PC-3 (cell line): ENCODE data around the gene CLASP1. TPM values are rescaled to one million over a fixed set of nuclear protein-coding genes. Genes with fewer than 3 reads are reported as not detected.

Experiments
- ATAC-seq: fragments of 200-7000 bp; cut with Tn5 transposase; 2 replicates; pipeline ENCODE4 v1.9.1; 2020; ENCODE audit warnings: mild to moderate bottlenecking, moderate library complexity
- BruUV-seq: library from RNA; stranded (reverse); fragments of 400-500 nt; replicated peaks from 2 replicates; lab custom pipeline; 2021; lab: Mats Ljungman, UMichigan
- CTCF ChIA-PET: fragments of 300-600 bp; sonication (Branson Sonifier 250); formaldehyde crosslinking; loops from one replicate; lab custom pipeline; 2022; ENCODE audit warnings: antibody characterized with exemption; lab: Charles Lee
- POLR2A ChIA-PET: fragments of 300-600 bp; sonication (Branson Sonifier 250); formaldehyde crosslinking; loops from one replicate; lab custom pipeline; 2022; ENCODE audit warnings: antibody characterized with exemption; ENCODE audit not compliant: unreplicated experiment; lab: Charles Lee
- DNase-seq: peaks from one replicate; pipeline ENCODE4 v3.0.0-alpha.2; 2015
- H2AFZ ChIP-seq: fragments of 300-600 bp; sonication (generic); 2 replicates; pipeline ENCODE4 v1.6.0; 2016; ENCODE audit warnings: antibody characterized with exemption, low read length
- H3F3A ChIP-seq: fragments of 300-600 bp; sonication (generic); one replicate; pipeline ENCODE4 v1.6.0; 2017; ENCODE audit warnings: antibody characterized with exemption, low read length, control low read depth, mild to moderate bottlenecking; ENCODE audit not compliant: unreplicated experiment
- H3K27ac ChIP-seq: fragments of 300-600 bp; sonication (generic); 2 replicates; pipeline ENCODE4 v1.5.1; 2016; ENCODE audit warnings: mild to moderate bottlenecking, low read length
- H3K27me3 ChIP-seq: fragments of 300-600 bp; sonication (generic); 2 replicates; pipeline ENCODE4 v1.6.1; 2016; ENCODE audit warnings: low read length, mixed read lengths
- H3K36me3 ChIP-seq: fragments of 300-600 bp; sonication (generic); 2 replicates; pipeline ENCODE4 v1.6.1; 2016; ENCODE audit warnings: low read depth, mixed run types, low read length, mixed read lengths
- H3K4me1 ChIP-seq: fragments of 300-600 bp; sonication (generic); 2 replicates; pipeline ENCODE4 v1.5.1; 2016; ENCODE audit warnings: low read length; ENCODE audit not compliant: insufficient read depth
- H3K4me2 ChIP-seq: fragments of 300-600 bp; sonication (generic); 2 replicates; pipeline ENCODE4 v1.6.0; 2016; ENCODE audit warnings: low read length
- H3K4me3 ChIP-seq: fragments of 300-600 bp; sonication (generic); 2 replicates; pipeline ENCODE4 v1.5.1; 2016; ENCODE audit warnings: mild to moderate bottlenecking, low read length, mixed read lengths
- H3K79me2 ChIP-seq: fragments of 300-600 bp; sonication (generic); 2 replicates; pipeline ENCODE4 v1.6.1; 2017; ENCODE audit warnings: low read length, mixed read lengths
- H3K9ac ChIP-seq: fragments of 300-600 bp; sonication (generic); 2 replicates; pipeline ENCODE4 v1.6.0; 2016; ENCODE audit warnings: mild to moderate bottlenecking, low read length
- H3K9me2 ChIP-seq: fragments of 300-600 bp; sonication (generic); replicated peaks from 2 replicates; pipeline ENCODE4 v1.6.1; 2016; ENCODE audit warnings: mixed run types, low read length, mixed read lengths
- H3K9me3 ChIP-seq: fragments of 300-600 bp; sonication (generic); 2 replicates; pipeline ENCODE4 v1.6.1; 2016; ENCODE audit warnings: low read length, mixed read lengths
- H4K20me1 ChIP-seq: fragments of 300-600 bp; sonication (generic); 2 replicates; pipeline ENCODE4 v1.6.1; 2016; ENCODE audit warnings: low read length, mixed read lengths
- EZH2 ChIP-seq: fragments of 300-600 bp; sonication (generic); IDR thresholded peaks from one replicate; pipeline ENCODE4 v1.6.1; 2017; ENCODE audit warnings: antibody characterized with exemption, mild to moderate bottlenecking, low read length; ENCODE audit not compliant: unreplicated experiment
- EZH2phosphoT487 ChIP-seq: fragments of 300-600 bp; sonication (generic); IDR thresholded peaks from 2 replicates; pipeline ENCODE4 v1.6.1; 2018; ENCODE audit warnings: mild to moderate bottlenecking, antibody characterized with exemption, low read length, borderline replicate concordance
- intact Hi-C: fragments of 100-400 bp; cut with micrococcal nuclease; formaldehyde crosslinking; loops from 2 replicates; pipeline ENCODE4 v1.9.0; 2023
- total RNA-seq: library from RNA; depleted of rRNA; stranded (reverse); fragments of >200 nt; gene quantifications from 2 replicates; pipeline ENCODE4 v1.2.3, GENCODE V29; 2014
- TF ChIP-seq, protein P1 (sequence below): fragments of 300-600 bp; sonication (generic); conservative IDR thresholded peaks from 2 replicates; pipeline ENCODE4 v1.5.1; 2017; ENCODE audit warnings: antibody characterized with exemption, low read depth, mild to moderate bottlenecking, low read length

The CLASP1 gene
- total RNA-seq, 1 experiment from 2014 or later = 24.3 TPM

DNA sequence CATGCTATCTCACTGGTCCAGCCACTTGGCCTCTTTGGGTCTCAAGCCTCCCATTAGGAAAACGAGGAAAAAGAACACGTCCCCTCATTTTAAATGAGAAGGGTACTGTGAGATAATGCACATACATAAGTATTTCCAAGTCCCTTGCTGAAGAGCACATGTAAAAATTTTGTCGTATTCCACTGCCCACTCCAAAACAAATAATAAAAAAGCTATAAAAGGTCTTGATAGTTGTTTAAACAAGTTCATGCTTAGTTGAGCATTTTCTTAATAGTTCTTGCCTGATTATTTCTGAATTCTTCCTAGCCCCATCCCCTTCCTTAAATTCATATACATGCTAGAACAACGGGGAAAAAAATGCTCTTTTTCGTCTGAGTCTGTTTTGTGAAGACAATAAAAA, 228.8 kb downstream of the CLASP1 start:
- Histone ChIP-seq H4K20me1 (no peaks in the 10 kb centered on the region), H3K9ac (no peak overlapping the region), H2AFZ (no peak overlapping the region), H3K4me1 (no peaks in the 10 kb centered on the region), H3K27ac (no peak overlapping the region), H3K36me3 (peaks cover 13% of the 10 kb centered on the region; the same call in 1 of the 2 replicates), H3K4me2 (no peak overlapping the region), H3K79me2 (no peaks in the 10 kb centered on the region), H3K4me3 (no peak overlapping the region), H3K27me3 (no peaks in the 10 kb centered on the region), H3K9me3 (no peaks in the 10 kb centered on the region), H3F3A (no peaks in the 10 kb centered on the region), H3K9me2 (no peaks in the 10 kb centered on the region)
- TF ChIP-seq EZH2 (no peak), EZH2phosphoT487 (no peak)
- TF ChIP-seq, protein P1, sequence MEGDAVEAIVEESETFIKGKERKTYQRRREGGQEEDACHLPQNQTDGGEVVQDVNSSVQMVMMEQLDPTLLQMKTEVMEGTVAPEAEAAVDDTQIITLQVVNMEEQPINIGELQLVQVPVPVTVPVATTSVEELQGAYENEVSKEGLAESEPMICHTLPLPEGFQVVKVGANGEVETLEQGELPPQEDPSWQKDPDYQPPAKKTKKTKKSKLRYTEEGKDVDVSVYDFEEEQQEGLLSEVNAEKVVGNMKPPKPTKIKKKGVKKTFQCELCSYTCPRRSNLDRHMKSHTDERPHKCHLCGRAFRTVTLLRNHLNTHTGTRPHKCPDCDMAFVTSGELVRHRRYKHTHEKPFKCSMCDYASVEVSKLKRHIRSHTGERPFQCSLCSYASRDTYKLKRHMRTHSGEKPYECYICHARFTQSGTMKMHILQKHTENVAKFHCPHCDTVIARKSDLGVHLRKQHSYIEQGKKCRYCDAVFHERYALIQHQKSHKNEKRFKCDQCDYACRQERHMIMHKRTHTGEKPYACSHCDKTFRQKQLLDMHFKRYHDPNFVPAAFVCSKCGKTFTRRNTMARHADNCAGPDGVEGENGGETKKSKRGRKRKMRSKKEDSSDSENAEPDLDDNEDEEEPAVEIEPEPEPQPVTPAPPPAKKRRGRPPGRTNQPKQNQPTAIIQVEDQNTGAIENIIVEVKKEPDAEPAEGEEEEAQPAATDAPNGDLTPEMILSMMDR = no peak
- peak; percentile 58 for ATAC-seq
- intact Hi-C loops = no loop called here
- no TSS peak for BruUV-seq
- ChIA-PET POLR2A (interaction anchor here (0.6 kb wide), 1 partner anchor 56 kb away, joined by 3 read pairs; no protein-coding TSS in a partner anchor), CTCF (no interaction called here)
- DNase-seq = no peak

DNA sequence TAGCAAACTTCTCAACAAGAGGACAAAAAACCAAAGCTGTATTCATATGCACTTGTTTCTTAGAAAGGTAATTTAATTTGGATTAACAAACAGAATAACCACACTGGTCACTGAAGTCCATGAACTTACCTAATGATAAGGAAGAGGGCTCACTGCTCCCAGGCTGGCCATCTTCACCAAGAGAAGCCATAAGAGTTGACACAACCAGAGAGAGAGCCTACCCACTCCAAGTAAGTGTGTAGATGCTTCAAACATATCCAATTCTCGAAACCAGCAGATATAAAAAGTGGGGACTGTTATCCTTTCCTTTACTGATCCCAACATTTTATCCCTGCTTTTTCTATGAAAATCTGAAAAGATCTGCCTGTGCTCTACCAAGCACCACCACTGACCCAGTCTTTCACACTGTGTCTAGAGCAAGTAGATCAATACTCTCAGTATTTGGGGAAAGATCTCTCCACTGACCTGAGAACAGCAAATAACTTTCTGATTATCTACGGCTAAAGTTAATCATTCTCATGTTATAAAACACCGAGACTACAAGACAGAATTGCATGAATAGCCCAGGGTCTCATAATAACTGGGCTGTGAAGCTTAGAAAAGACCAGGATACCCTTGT, 230.1 kb downstream of the CLASP1 start:
- Histone ChIP-seq H3K4me1 (no peaks in the 10 kb centered on the region), H3K27me3 (no peaks in the 10 kb centered on the region), H3K4me2 (no peak overlapping the region), H3K4me3 (no peak overlapping the region), H3K9me3 (no peaks in the 10 kb centered on the region), H3K9ac (no peak overlapping the region), H3K9me2 (no peaks in the 10 kb centered on the region), H2AFZ (no peak overlapping the region), H4K20me1 (no peaks in the 10 kb centered on the region), H3K36me3 (peaks cover 9% of the 10 kb centered on the region; the same call in 1 of the 2 replicates), H3K79me2 (no peaks in the 10 kb centered on the region), H3K27ac (no peak overlapping the region), H3F3A (no peaks in the 10 kb centered on the region)
- DNase-seq = no peak
- no peak for ATAC-seq
- ChIA-PET CTCF (no interaction called here), POLR2A (no interaction called here)
- TF ChIP-seq, protein P1 = no peak
- TF ChIP-seq EZH2 (no peak), EZH2phosphoT487 (no peak)
- intact Hi-C loops = no loop called here
- no TSS peak for BruUV-seq

DNA sequence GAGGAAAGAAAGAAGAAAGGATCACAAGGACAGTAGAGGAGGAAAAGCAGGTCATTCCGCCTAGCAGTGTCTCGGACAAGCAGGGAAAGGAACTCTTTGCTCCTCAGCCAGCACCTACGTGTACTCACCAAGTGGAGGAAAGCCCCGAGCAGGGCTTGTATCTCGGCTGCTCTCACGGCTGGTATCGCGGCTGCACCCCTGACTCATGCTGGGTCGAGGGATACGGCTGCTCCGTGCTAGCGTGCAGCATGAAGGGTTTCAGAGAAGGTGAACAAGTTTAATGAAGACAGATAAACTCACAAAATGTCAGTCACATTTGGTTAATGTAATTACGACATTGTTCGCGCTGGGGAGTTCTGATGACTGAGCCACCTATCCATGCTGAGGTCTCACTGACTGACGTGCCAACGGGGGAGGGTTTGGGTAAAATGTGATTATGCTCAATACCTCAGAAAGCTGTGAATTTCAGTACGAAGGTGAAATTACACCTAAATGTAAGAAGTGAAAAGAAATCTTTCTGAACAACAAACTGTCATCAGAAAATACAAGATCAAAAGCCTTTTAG, 230.7 kb downstream of the CLASP1 start:
- no TSS peak for BruUV-seq
- no peak for DNase-seq
- H3K27me3 ChIP-seq = no peaks in the 10 kb centered on the region
- no peak overlapping the region for H2AFZ ChIP-seq
- no peaks in the 10 kb centered on the region for H3K4me1 ChIP-seq
- H3K79me2 ChIP-seq = no peaks in the 10 kb centered on the region
- H3K36me3 ChIP-seq = peaks cover 9% of the 10 kb centered on the region; the same call in 1 of the 2 replicates
- TF ChIP-seq EZH2phosphoT487 = no peak
- TF ChIP-seq, protein P1 = no peak
- no peak for TF ChIP-seq EZH2
- intact Hi-C loops = no loop called here
- H3K9ac ChIP-seq = no peak overlapping the region
- no peak overlapping the region for H3K4me3 ChIP-seq
- ChIA-PET CTCF (no interaction called here), POLR2A (no interaction called here)
- H4K20me1 ChIP-seq = no peaks in the 10 kb centered on the region
- no peaks in the 10 kb centered on the region for H3F3A ChIP-seq
- ATAC-seq = no peak
- no peak overlapping the region for H3K4me2 ChIP-seq
- no peak overlapping the region for H3K27ac ChIP-seq
- no peaks in the 10 kb centered on the region for H3K9me3 ChIP-seq
- no peaks in the 10 kb centered on the region for H3K9me2 ChIP-seq
